Body of pancreas (tissue), 4 donors: Measurements from ENCODE around the gene ACVR1. TPM values are rescaled to one million over a fixed set of nuclear protein-coding genes. Genes with fewer than 3 reads are reported as not detected.

Experiments used
- ATAC-seq: fragments of 150-250 bp; one replicate; pipeline ENCODE4 v1.9.1; 2016
- DNase-seq, 4 donors: peaks; one replicate each; pipeline ENCODE4 v3.0.0-alpha.2; 2019
- H3K27ac ChIP-seq, 4 donors: fragments of 200-600 bp; sonication (generic); 1 replicate in 3 of 4; 2 replicates in 1 of 4; pipeline versions ENCODE4 v1.5.1 to v1.6.1; 2016 to 2019; ENCODE audit warnings: mild to moderate bottlenecking in 1 of 4, mixed read lengths in 1 of 4, moderate library complexity in 1 of 4
- H3K27me3 ChIP-seq, 2 donors: fragments of 200-600 bp; sonication (generic); one replicate each; pipeline ENCODE4 v1.6.0; 2016; ENCODE audit warnings: mild to moderate bottlenecking in 1 of 2
- H3K36me3 ChIP-seq, 2 donors: fragments of 200-600 bp; sonication (generic); replicated peaks in 1 of 2; 2 replicates each; pipeline ENCODE4 v1.5.1; 2016; ENCODE audit warnings: low read depth in 2 of 2; ENCODE audit not compliant: insufficient read depth in 1 of 2
- H3K4me1 ChIP-seq: fragments of 200-600 bp; sonication (generic); one replicate; pipeline ENCODE4 v1.6.0; 2016
- H3K4me3 ChIP-seq, 2 donors: fragments of 200-600 bp; sonication (generic); 1 replicate in 1 of 2; 2 replicates in 1 of 2; pipeline ENCODE4 v1.5.1; 2016 to 2019
- H3K9me3 ChIP-seq, 3 donors: fragments of 200-600 bp; sonication (generic); 1 replicate in 2 of 3; 2 replicates in 1 of 3; pipeline ENCODE4 v1.5.1; 2016
- CTCF ChIP-seq, 7 experiments: fragments of 450-650 bp in 4 of 7; fragments of 200-600 bp in 3 of 7; sonication (generic) in 3 of 7; IDR thresholded peaks; one replicate each; pipeline ENCODE4 v1.5.1; 2016 to 2019; ENCODE audit warnings: antibody characterized with exemption in 7 of 7
- POLR2A ChIP-seq, 3 donors: fragments of 450-650 bp; IDR thresholded peaks; one replicate each; pipeline ENCODE4 v1.6.1; 2016; ENCODE audit warnings: antibody characterized with exemption in 3 of 3, mild to moderate bottlenecking in 2 of 3
- WGBS, 2 donors: methylation state at CpG; one replicate each; pipeline ENCODE4 v1.1.5; 2017; 5-methylcytosine and 5-hydroxymethylcytosine counted together
- intact Hi-C: fragments of 100-400 bp; cut with DNase I; formaldehyde crosslinking; loops from one replicate; pipeline ENCODE4 v1.15.1; 2023
- total RNA-seq, 2 donors: library from RNA; depleted of rRNA; stranded (reverse); fragments of >200 nt; gene quantifications; one replicate each; pipeline ENCODE4 v1.1.0, GENCODE V29; 2016

Gene ACVR1
- total RNA-seq, 2 donors from 2014 or later, result 14.0 to 18.5 TPM

GRCh38 chr2:157874348-157874747, 1.8 kb downstream of the ACVR1 start:
- Histone ChIP-seq H3K36me3 (no peaks in the 10 kb centered on the region), H3K9me3 (no peaks in the 10 kb centered on the region), H3K27ac (peak overlapping the region in 3 of 4 donors; percentile 10 to 98 (median 97)), H3K27me3 (no peaks in the 10 kb centered on the region), H3K4me1 (peaks cover 34% of the 10 kb centered on the region), H3K4me3 (no peak overlapping the region)
- 80 to 83% methylated on average over 4 of the region's 4 CpGs for WGBS, 2 donors
- DNase-seq (peak in 1 of 4 donors; percentile 21), ATAC-seq (no peak)
- no peak for TF ChIP-seq POLR2A (IDR thresholded peaks at IDR 0.05)
- TF ChIP-seq CTCF (IDR thresholded peaks at IDR 0.05), result no peak
- intact Hi-C loops, result loop anchor here (10.0 kb wide), 1 partner anchor 80 kb away; no protein-coding TSS in a partner anchor

- no peak for ATAC-seq
- Histone ChIP-seq H3K27ac (no peak overlapping the region), H3K9me3 (no peaks in the 10 kb centered on the region), H3K4me3 (no peak overlapping the region), H3K4me1 (peaks cover 34% of the 10 kb centered on the region), H3K36me3 (no peaks in the 10 kb centered on the region), H3K27me3 (no peaks in the 10 kb centered on the region)
- DNase-seq, result no peak
- TF ChIP-seq CTCF (IDR thresholded peaks at IDR 0.05) (no peak), POLR2A (IDR thresholded peaks at IDR 0.05) (no peak)
- WGBS, 2 donors, result 93 to 94% methylated on average over 2 of the region's 2 CpGs
- intact Hi-C loops, result loop anchor here (10.0 kb wide), 1 partner anchor 78 kb away; no protein-coding TSS in a partner anchor
These were observed 3.3 kb downstream of the ACVR1 start for GRCh38 chr2:157872791-157873190.

- no peak for ATAC-seq
- WGBS, 2 donors, result 71 to 82% methylated on average over 3 of the region's 3 CpGs
- intact Hi-C loops, result loop anchor here (10.0 kb wide), 1 partner anchor 77 kb away; no protein-coding TSS in a partner anchor
These were observed 4.7 kb downstream of the ACVR1 start for GRCh38 chr2:157871415-157871814.

GRCh38 chr2:157868993-157869392, 7.1 kb downstream of the ACVR1 start:
- H3K27ac ChIP-seq, result no peak overlapping the region
- DNase-seq (no peak), ATAC-seq (no peak)
- H3K9me3 ChIP-seq, result no peaks in the 10 kb centered on the region
- no peaks in the 10 kb centered on the region for H3K36me3 ChIP-seq
- WGBS, 2 donors, result 63 to 69% methylated on average over 2 of the region's 2 CpGs
- TF ChIP-seq CTCF (IDR thresholded peaks at IDR 0.05) (no peak), POLR2A (IDR thresholded peaks at IDR 0.05) (no peak)
- H3K4me3 ChIP-seq, result no peak overlapping the region
- H3K27me3 ChIP-seq, result no peaks in the 10 kb centered on the region
- peaks cover 32% of the 10 kb centered on the region for H3K4me1 ChIP-seq
- intact Hi-C loops, result no loop called here

More at GRCh38 chr2:157871415-157871814, 4.7 kb downstream of the ACVR1 start:
- Histone ChIP-seq H3K9me3 (no peaks in the 10 kb centered on the region), H3K27ac (no peak overlapping the region), H3K36me3 (no peaks in the 10 kb centered on the region), H3K4me1 (peaks cover 36% of the 10 kb centered on the region), H3K27me3 (no peaks in the 10 kb centered on the region), H3K4me3 (no peak overlapping the region)
- no peak for TF ChIP-seq CTCF (IDR thresholded peaks at IDR 0.05)
- no peak for TF ChIP-seq POLR2A (IDR thresholded peaks at IDR 0.05)
- DNase-seq, result no peak

GRCh38 chr2:157867703-157868102, 8.4 kb downstream of the ACVR1 start:
- no peak for ATAC-seq
- Histone ChIP-seq H3K4me3 (no peak overlapping the region), H3K27me3 (no peaks in the 10 kb centered on the region), H3K36me3 (no peaks in the 10 kb centered on the region), H3K27ac (no peak overlapping the region), H3K4me1 (peaks cover 21% of the 10 kb centered on the region), H3K9me3 (no peaks in the 10 kb centered on the region)
- intact Hi-C loops, result no loop called here
- no peak for TF ChIP-seq POLR2A (IDR thresholded peaks at IDR 0.05)
- TF ChIP-seq CTCF (IDR thresholded peaks at IDR 0.05), result no peak
- DNase-seq, result no peak
